Osteoblast (primary cell): ENCODE measurements around the gene DNAJC18. TPM values are rescaled to one million over a fixed set of nuclear protein-coding genes. Genes with fewer than 3 reads are reported as not detected.
"Not testable (repeated sequence)": the region's sequence is repeated elsewhere in the genome, so short reads cannot be mapped to it uniquely, and the experiment has no call there.

Experiments
- DNase-seq: peaks from one replicate; pipeline ENCODE4 v3.0.0; 2011; ENCODE audit warnings: low spot score, mixed read lengths; ENCODE audit not compliant: insufficient read length; ENCODE audit errors: missing footprints
- H2AFZ ChIP-seq: 2 replicates; pipeline ENCODE4 v1.6.0; 2011; ENCODE audit warnings: mild to moderate bottlenecking, low read length
- H3K27ac ChIP-seq: 2 replicates; pipeline ENCODE4 v1.5.1; 2011; ENCODE audit warnings: mild to moderate bottlenecking, low read depth, low read length, moderate library complexity
- H3K27me3 ChIP-seq: 2 replicates; pipeline ENCODE4 v1.6.0; 2012; ENCODE audit warnings: mild to moderate bottlenecking, control low read depth, inconsistent platforms, low read length, moderate library complexity; ENCODE audit not compliant: insufficient read depth
- H3K36me3 ChIP-seq: 2 replicates; pipeline ENCODE4 v1.5.1; 2011; ENCODE audit warnings: mild to moderate bottlenecking, low read length, control low read depth, moderate library complexity; ENCODE audit not compliant: insufficient read depth
- H3K4me1 ChIP-seq: 2 replicates; pipeline ENCODE4 v1.5.1; 2011; ENCODE audit warnings: mild to moderate bottlenecking, low read length, control low read depth, moderate library complexity; ENCODE audit not compliant: insufficient read depth
- H3K4me2 ChIP-seq: 2 replicates; pipeline ENCODE4 v1.6.0; 2011; ENCODE audit warnings: mild to moderate bottlenecking, low read length; ENCODE audit not compliant: insufficient read depth
- H3K4me3 ChIP-seq: fragments of 200-600 bp; sonication (generic); 3 replicates; pipeline ENCODE4 v1.5.1; 2012; ENCODE audit warnings: mild to moderate bottlenecking, low read length, inconsistent platforms; ENCODE audit not compliant: insufficient read depth
- H3K79me2 ChIP-seq: 2 replicates; pipeline ENCODE4 v1.6.0; 2012; ENCODE audit warnings: mild to moderate bottlenecking, low read length, control low read depth, inconsistent platforms; ENCODE audit not compliant: insufficient read depth
- H3K9me3 ChIP-seq: 2 replicates; pipeline ENCODE4 v1.5.1; 2011; ENCODE audit warnings: low read depth, low read length, control low read depth
- H4K20me1 ChIP-seq: 2 replicates; pipeline ENCODE4 v1.6.0; 2012; ENCODE audit warnings: mild to moderate bottlenecking, low read length, control low read depth; ENCODE audit not compliant: insufficient read depth
- CTCF ChIP-seq: IDR thresholded peaks from 2 replicates; pipeline ENCODE4 v1.5.1; 2011; ENCODE audit warnings: mild to moderate bottlenecking, low read depth, low read length, moderate library complexity; ENCODE audit errors: extremely low read depth
- total RNA-seq: library from RNA; depleted of rRNA; stranded (reverse); fragments of >200 nt; gene quantifications from 2 replicates; pipeline ENCODE4 v1.2.3, GENCODE V29; 2012

DNAJC18 gene
- total RNA-seq: 12.4 and 16.3 TPM in 2 replicates

GRCh38 chr5:139439013-139439903 is at the start of gene DNAJC18:
Gene DNAJC18, minus strand, starts transcription at chr5:139439525. Its CDS starts 80 bp downstream, at chr5:139439445.
- no peaks in the 10 kb centered on the region for H3K79me2 ChIP-seq
- H3K9me3 ChIP-seq: no peaks in the 10 kb centered on the region
- H2AFZ ChIP-seq: peak within 1 kb of the TSS; percentile 95
- H3K4me3 ChIP-seq: peak within 1 kb of the TSS; percentile 89
- no peaks in the 10 kb centered on the region for H3K36me3 ChIP-seq
- TF ChIP-seq CTCF: no peak
- peak; percentile 97 for DNase-seq
- no peaks in the 10 kb centered on the region for H3K27me3 ChIP-seq
- peaks cover 19% of the 10 kb centered on the region for H3K4me1 ChIP-seq
- H3K4me2 ChIP-seq: peak within 1 kb of the TSS; percentile 86
- H3K27ac ChIP-seq: peak within 1 kb of the TSS; percentile 81
- no peaks in the 10 kb centered on the region for H4K20me1 ChIP-seq

GRCh38 chr5:139488260-139488659 is 48.9 kb upstream of the DNAJC18 start:
- Histone ChIP-seq H3K4me1 (peaks cover 9% of the 10 kb centered on the region), H3K27me3 (no peaks in the 10 kb centered on the region), H3K36me3 (no peaks in the 10 kb centered on the region), H3K9me3 (no peaks in the 10 kb centered on the region), H3K79me2 (no peaks in the 10 kb centered on the region), H2AFZ (peak overlapping the region; percentile 53), H3K4me2 (no peak overlapping the region), H3K27ac (no peak overlapping the region), H3K4me3 (no peak overlapping the region), H4K20me1 (no peaks in the 10 kb centered on the region)
- no peak for TF ChIP-seq CTCF
- DNase-seq: no peak

- no peak for DNase-seq
Observed at GRCh38 chr5:139486201-139486600, 46.9 kb upstream of the DNAJC18 start.

GRCh38 chr5:139482890-139483208 is 43.5 kb upstream of the DNAJC18 start:
- peak overlapping the region; percentile 90 for H3K4me2 ChIP-seq
- H3K4me1 ChIP-seq: peaks cover 24% of the 10 kb centered on the region
- not testable (repeated sequence) for H3K4me3 ChIP-seq

More at GRCh38 chr5:139486201-139486600, 46.9 kb upstream of the DNAJC18 start:
- Histone ChIP-seq H3K9me3 (no peaks in the 10 kb centered on the region), H3K27ac (no peak overlapping the region), H4K20me1 (no peaks in the 10 kb centered on the region), H3K79me2 (peaks cover 8% of the 10 kb centered on the region), H3K4me1 (peaks cover 16% of the 10 kb centered on the region), H2AFZ (no peak overlapping the region), H3K4me3 (no peak overlapping the region), H3K36me3 (no peaks in the 10 kb centered on the region), H3K4me2 (no peak overlapping the region), H3K27me3 (no peaks in the 10 kb centered on the region)
- no peak for TF ChIP-seq CTCF

More at GRCh38 chr5:139482890-139483208, 43.5 kb upstream of the DNAJC18 start:
- Histone ChIP-seq H2AFZ (peak overlapping the region; percentile 84), H3K36me3 (peaks cover 20% of the 10 kb centered on the region), H3K27ac (peak overlapping the region; percentile 98), H3K79me2 (peaks cover 28% of the 10 kb centered on the region)
- not testable (repeated sequence) for H4K20me1 ChIP-seq, DNase-seq, H3K27me3 ChIP-seq, H3K9me3 ChIP-seq
